NCI-H748 treated with DMSO at 0.1 percent for 48 hours (cell line): Measurements from ENCODE around the gene NAGK.

Source experiments
- DNase-seq: peaks from one replicate; lab custom pipeline; 2025; lab: John Stamatoyannopoulos, UW

The NAGK gene

DNA sequence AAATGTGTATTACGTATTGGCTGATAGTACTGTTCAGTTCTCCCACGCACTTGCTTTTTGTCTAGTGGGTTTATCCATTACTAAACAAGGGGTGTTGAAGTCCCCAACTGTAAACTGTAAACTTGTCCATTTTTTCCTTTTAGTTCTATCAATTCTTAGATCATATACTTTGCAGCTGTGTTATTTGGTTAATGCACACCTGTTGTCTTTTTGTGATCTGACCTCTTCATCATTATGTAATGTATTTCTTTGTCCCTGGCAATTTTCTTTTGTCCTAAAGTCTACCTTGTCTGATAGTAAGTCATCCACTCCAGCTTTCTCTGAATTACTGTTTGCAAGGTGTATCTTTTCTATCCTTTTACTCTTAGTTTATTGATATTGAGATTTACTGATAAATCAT is 39.6 kb downstream of the NAGK start:
- no peak for DNase-seq

DNA sequence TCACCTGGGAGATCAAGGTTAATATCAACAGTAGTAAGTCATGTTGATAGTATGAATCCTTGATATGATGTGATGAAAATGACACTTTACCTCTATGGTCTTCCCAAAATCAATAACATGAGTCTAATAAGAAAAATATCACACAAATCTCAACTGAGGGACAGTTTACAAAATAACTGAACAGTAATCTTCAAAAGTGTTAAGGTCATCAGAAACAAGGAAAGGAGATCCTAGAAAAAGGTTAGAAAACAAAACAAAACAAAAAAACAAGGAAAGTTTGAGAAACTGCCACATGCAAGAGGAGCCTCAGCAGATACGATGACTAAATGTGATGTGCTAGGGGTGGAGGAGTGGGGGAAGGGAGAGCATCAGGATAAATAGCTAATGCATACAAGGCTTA is 45.4 kb downstream of the NAGK start:
- DNase-seq: no peak

DNA sequence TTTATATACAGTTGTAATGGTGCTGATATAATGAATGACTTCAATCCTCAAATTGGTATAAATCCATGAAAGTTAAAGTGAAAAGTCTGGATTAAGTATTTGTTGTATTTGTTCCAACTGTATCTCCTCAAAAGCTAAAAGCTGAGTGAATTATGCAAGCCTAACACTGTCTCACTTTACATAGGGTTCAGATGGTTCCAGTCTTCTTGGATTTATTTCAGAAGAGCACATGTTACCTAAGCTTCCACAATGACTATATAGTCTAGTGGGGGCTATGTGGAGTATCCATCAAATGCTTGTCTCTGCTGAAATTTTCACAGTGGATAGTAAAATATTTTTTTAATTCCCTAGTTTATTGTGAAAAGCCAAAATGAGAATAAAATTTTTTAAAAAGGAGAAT is 48.6 kb downstream of the NAGK start:
- DNase-seq: no peak

DNA sequence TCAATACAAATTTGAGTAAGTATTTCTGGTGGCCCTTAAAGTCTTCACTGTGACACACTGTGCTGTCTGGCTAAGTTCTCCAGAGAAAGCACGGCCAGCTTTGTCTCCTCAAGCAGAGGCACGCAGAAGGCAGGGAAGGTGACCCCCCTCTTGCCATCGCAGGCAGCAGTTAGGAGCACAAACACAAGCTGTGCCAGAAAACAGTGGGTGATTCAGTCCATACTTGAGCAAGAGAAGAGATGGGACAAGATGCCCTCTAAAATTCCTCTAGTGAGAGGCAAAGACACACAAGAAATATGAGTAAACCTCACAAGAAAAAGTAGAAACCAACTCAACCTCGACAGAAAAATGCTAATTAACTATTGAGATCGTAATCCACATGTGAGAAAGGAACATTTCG is 51.7 kb downstream of the NAGK start:
- no peak for DNase-seq

DNA sequence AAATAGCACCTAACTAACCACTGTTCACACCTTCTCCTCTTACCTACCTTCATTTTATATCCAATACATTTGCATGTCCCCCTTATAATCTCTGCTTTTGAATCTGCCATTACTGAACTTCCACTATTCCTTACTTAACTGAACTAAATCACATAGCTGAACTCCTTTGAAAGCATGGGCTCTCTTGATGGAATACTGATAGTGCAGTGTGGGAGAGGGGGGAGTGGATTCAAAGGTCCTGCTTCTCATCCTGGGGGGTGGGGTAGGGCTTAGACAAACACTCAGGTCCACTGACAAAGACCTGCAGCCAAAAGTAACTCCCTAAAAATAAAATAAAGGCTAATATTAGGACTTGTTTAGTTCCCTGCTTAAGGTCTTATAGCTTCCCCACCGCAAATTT is 53.0 kb downstream of the NAGK start:
- DNase-seq: no peak

DNA sequence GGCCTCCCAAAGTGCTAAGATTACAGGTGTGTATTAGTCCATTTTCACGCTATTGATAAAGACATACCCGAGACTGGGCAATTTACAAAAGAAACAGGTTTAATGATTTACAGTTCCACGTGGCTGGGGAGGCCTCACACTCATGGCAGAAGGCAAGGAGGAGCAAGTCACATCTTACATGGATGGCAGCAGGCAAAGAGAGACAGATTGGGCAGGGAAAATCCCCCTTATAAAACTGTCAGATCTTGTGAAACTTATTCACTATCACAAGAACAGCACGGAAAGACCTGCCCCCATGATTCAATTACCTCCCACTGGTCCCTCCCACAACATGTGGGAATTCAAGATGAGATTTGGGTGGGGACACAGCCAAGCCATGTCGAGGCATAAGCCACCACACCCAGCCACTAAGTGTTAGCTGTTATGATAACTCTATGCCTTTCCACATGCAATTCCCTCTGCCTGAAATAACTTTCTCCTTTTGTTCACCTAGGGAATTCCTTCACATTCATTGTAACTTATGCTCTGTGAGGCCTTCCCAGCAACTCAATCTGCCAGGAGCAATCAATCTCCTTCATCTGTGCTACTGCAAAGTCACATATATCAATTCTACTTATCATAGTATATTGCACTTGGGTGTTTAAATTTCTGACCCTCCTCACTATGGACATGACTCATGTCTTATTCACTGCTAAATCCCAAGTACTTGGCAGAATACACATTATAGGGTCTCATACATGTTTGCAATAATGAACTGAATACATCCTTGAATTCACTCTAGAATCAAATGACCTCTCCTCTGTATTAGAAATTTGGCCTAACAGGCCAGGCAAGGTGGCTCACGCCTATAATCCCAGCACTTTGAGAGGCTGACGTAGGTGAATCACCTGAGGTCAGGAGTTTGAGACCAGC is 54.2 kb downstream of the NAGK start:
- DNase-seq: no peak

DNA sequence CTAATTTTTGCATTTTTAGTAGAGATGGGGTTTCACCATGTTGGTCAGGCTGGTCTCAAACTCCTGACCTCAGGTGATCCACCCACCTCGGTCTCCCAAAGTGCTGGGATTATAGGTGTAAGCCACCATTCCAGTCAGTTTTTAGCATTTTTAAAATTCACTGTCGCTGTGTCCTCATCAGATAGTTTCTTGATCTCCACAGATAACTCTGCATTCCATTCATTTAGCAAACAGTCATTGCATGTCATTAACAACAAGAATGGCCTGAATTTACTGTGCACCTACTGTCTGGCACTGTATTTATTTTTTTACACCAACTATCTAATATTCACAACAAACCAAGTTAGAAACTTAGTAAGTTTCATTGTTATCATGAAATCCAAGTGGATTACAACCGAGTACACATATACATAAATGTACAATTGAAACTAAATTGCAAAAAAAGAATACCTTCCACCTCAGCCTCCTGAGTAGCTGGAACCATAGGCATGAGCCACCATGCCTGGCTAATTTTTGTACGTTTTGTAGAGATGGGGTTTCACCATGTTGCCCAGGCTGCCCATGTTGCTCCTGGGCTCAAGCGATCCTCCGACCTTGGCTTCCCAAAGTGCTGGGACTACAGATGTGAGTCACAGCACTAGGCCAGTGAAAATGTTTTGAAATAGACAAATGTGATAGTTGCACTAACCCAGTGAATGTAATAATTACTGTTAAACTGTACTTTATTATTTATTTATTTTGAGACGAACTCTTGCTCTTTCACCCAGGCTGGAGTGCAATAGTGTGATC is 57.3 kb downstream of the NAGK start:
- DNase-seq: no peak

DNA sequence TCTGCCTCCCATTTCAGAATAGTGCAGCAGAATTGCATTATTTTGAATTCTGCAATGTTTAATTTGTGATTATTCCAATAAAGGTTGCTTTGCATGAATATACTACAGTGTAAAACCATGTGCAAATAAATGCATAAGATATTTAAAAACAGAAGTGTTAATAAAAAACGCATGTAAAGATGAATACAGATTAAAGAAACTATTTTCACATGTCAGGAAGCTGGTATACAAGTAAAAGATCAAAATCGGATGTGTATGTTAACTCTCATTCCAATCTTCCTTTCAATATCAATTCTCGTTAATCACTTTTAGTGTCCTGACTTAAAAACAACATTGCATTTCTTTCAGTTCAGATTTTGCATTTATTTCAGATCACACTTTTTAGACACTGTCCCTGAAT is 58.5 kb downstream of the NAGK start:
- DNase-seq: no peak
